Measurements from ENCODE around the gene CIITA. TPM values are rescaled to one million over a fixed set of nuclear protein-coding genes. Genes with fewer than 3 reads are reported as not detected.

The CIITA gene
- total RNA-seq, 4 donors from 2014 or later, result 14.0 to 20.1 (median 17.9) TPM

DNA sequence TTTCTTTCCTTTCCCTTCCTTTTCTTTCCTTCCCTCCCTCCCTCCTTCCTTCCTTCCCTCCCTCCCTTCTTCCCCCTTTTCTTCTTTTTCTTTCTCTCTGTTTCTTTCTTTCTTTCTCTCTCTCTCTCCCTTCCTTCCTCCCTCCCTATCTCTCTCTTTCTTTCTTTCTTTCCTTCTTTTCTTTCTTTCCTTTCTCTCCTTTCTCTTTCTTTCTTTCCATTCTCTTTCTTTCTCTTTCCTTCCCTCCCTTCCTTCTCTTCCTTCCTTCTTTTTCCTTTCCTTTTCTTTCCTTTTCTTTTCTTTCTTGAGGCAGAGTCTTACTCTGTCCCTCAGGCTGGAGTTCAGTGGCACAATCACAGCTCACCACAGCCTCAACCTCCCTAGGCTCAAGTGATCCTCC is 34.3 kb downstream of the CIITA start:
- peak in 1 of 3 donors; percentile 13 for TF ChIP-seq CTCF (IDR thresholded peaks at IDR 0.05)
- TF ChIP-seq POLR2A (IDR thresholded peaks at IDR 0.05), result no peak
- H3K4me3 ChIP-seq (ENCODE audit: low read depth, poor library complexity, severe bottlenecking), result no peak overlapping the region
- DNase-seq (ENCODE audit: low spot score in 2 of 2), result no peak
- intact Hi-C loops (cut with DNase I; ENCODE audit: low total_unique reads), result no loop called here

DNA sequence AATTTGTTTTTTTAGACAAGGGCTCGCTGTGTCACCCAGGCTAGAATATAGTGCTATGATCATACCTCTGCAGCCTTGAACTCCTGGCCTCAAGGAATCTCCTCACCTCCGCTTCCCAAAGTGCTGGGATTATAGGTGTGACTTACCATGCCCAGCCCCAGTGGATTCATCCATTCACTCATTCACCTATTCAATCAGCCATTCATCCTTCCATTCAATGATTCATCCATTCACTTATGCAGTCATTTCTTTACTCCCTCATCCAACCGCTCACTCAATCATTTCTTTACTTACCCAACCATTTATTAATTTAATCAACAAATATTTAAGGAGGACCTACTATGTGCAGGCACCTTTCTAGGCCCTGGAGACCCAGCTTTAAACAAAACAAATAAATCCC is 39.5 kb downstream of the CIITA start:
- intact Hi-C loops (cut with DNase I; ENCODE audit: low total_unique reads), result no loop called here
- WGBS, 2 donors, result 66 to 67% methylated on average over 3 of the region's 3 CpGs
- H3K4me3 ChIP-seq (ENCODE audit: low read depth, poor library complexity, severe bottlenecking), result no peak overlapping the region
- DNase-seq (ENCODE audit: low spot score in 2 of 2), result no peak
- TF ChIP-seq POLR2A (IDR thresholded peaks at IDR 0.05), result no peak
- no peak for TF ChIP-seq CTCF (IDR thresholded peaks at IDR 0.05)

- intact Hi-C loops (cut with DNase I; ENCODE audit: low total_unique reads), result no loop called here
- DNase-seq (ENCODE audit: low spot score in 2 of 2), result peak; percentile 96 to 99
- 45 to 47% methylated on average over 16 to 21 of the region's 21 CpGs for WGBS, 2 donors
- TF ChIP-seq POLR2A (IDR thresholded peaks at IDR 0.05), result no peak
- peak in 1 of 3 donors; percentile 94 for TF ChIP-seq CTCF (IDR thresholded peaks at IDR 0.05)
- no peak overlapping the region for H3K4me3 ChIP-seq (ENCODE audit: low read depth, poor library complexity, severe bottlenecking)
Observed at GRCh38 chr16:10918294-10919002, 41.4 kb downstream of the CIITA start.

DNA sequence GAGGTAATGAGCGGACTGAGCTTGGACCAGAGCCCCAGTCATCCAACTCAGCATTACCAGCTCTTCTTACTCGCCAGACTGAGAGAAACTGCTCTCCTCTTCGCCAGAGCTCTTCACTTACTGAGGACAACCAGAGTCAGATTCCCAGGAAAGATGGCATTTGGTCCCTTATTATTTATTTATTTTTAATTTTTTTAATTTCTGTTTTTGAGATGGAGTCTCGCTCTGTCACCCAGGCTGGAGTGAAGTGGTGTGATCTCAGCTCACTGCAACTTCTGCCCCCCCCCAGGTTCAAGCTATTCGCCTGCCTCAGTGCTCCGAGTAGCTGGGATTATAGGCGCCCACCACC is 42.0 kb downstream of the CIITA start:
- H3K4me3 ChIP-seq (ENCODE audit: low read depth, poor library complexity, severe bottlenecking), result no peak overlapping the region
- intact Hi-C loops (cut with DNase I; ENCODE audit: low total_unique reads), result no loop called here
- 48 to 56% methylated on average over 7 of the region's 7 CpGs for WGBS, 2 donors
- TF ChIP-seq CTCF (IDR thresholded peaks at IDR 0.05) (no peak), POLR2A (IDR thresholded peaks at IDR 0.05) (no peak)
- no peak for DNase-seq (ENCODE audit: low spot score in 2 of 2)

- DNase-seq (ENCODE audit: low spot score in 2 of 2), result no peak
- intact Hi-C loops (cut with DNase I; ENCODE audit: low total_unique reads), result no loop called here
- TF ChIP-seq POLR2A (IDR thresholded peaks at IDR 0.05), result no peak
- no peak for TF ChIP-seq CTCF (IDR thresholded peaks at IDR 0.05)
- 78 to 79% methylated on average over 15 of the region's 15 CpGs for WGBS, 2 donors
- H3K4me3 ChIP-seq (ENCODE audit: low read depth, poor library complexity, severe bottlenecking), result no peak overlapping the region
Observed at GRCh38 chr16:10920726-10921427, 43.9 kb downstream of the CIITA start.

Data from lower leg skin (tissue), 4 donors.